HepG2 (cell line): ENCODE data around the gene TBC1D25. TPM values are rescaled to one million over a fixed set of nuclear protein-coding genes. Genes with fewer than 3 reads are reported as not detected.

Experiments
- ATAC-seq: fragments of 200-7000 bp; cut with Tn5 transposase; 3 replicates; pipeline ENCODE4 v1.9.1; 2020; ENCODE audit warnings: mild to moderate bottlenecking, moderate library complexity
- BruUV-seq: library from RNA; stranded (reverse); fragments of 400-500 nt; replicated peaks from 2 replicates; lab custom pipeline; 2021; lab: Mats Ljungman, UMichigan
- CTCF ChIA-PET: fragments of 300-600 bp; formaldehyde crosslinking; extraction: SDS; loops from one replicate; lab custom pipeline; 2021; ENCODE audit warnings: low total read pairs, inconsistent platforms, low intra/inter-chr PET ratio; lab: Yijun Ruan, JAX
- POLR2A ChIA-PET: fragments of 350-600 bp; sonication (Branson Sonifier 250); formaldehyde crosslinking; loops from one replicate; lab custom pipeline; 2020; ENCODE audit warnings: antibody characterized with exemption, inconsistent platforms; lab: Yijun Ruan, JAX
- DNase-seq: peaks from one replicate; pipeline ENCODE4 v3.0.0-alpha.2; 2015; ENCODE audit warnings: low spot score
- FAIRE-seq: peaks from 3 replicates; lab custom pipeline; 2011; peaks lifted over from hg19 to GRCh38; lab: Jason Lieb, UNC
- H2AFZ ChIP-seq: one replicate; pipeline ENCODE4 v1.6.1; 2011; ENCODE audit warnings: low read length, inconsistent platforms
- H3K27ac ChIP-seq: fragments of 300-600 bp; 3 replicates; pipeline ENCODE4 v1.8.0; 2011; ENCODE audit warnings: mixed run types, mild to moderate bottlenecking, mixed read lengths, low read length, inconsistent platforms; ENCODE audit not compliant: insufficient read depth; ENCODE audit errors: extremely low read length
- H3K27me3 ChIP-seq, 2 experiments: fragments of 200-600 bp in 1 of 2; 2 replicates in 1 of 2; 3 replicates in 1 of 2; pipeline versions ENCODE4 v1.6.0 to v1.8.0; 2011; ENCODE audit warnings: low read length in 2 of 2, mild to moderate bottlenecking in 2 of 2, moderate library complexity in 2 of 2, inconsistent platforms in 1 of 2; ENCODE audit not compliant: insufficient read depth in 2 of 2, control insufficient read depth in 1 of 2
- H3K36me3 ChIP-seq, 2 experiments: fragments of 200-600 bp in 1 of 2; replicated peaks in 1 of 2; 2 replicates in 1 of 2; 3 replicates in 1 of 2; pipeline versions ENCODE4 v1.5.1 to v1.8.0; 2011; ENCODE audit warnings: low read length in 2 of 2, inconsistent platforms in 1 of 2; ENCODE audit not compliant: insufficient read depth in 2 of 2, control insufficient read depth in 1 of 2
- H3K4me1 ChIP-seq: 2 replicates; pipeline ENCODE4 v1.5.1; 2012; ENCODE audit warnings: low read length, inconsistent platforms; ENCODE audit not compliant: insufficient read depth
- H3K4me2 ChIP-seq: 2 replicates; pipeline ENCODE4 v1.6.0; 2011; ENCODE audit warnings: low read depth, low read length, inconsistent platforms
- H3K4me3 ChIP-seq, 3 experiments: fragments of 200-600 bp in 1 of 3; sonication (generic), shearing (Covaris generic) in 1 of 3; replicated peaks in 1 of 3; 2 replicates each; pipeline ENCODE4 v1.5.1; 2011 to 2016; ENCODE audit warnings: low read length in 3 of 3, inconsistent platforms in 2 of 3, low read depth in 2 of 3, mild to moderate bottlenecking in 2 of 3, control low read depth in 1 of 3, mixed read lengths in 1 of 3; ENCODE audit not compliant: insufficient read depth in 1 of 3
- H3K79me2 ChIP-seq: one replicate; pipeline ENCODE4 v1.6.1; 2011; ENCODE audit warnings: low read length, inconsistent platforms; ENCODE audit not compliant: insufficient read depth
- H3K9ac ChIP-seq: 2 replicates; pipeline ENCODE4 v1.6.0; 2011; ENCODE audit warnings: mild to moderate bottlenecking, low read depth, low read length, inconsistent platforms; ENCODE audit not compliant: insufficient read depth
- H3K9me3 ChIP-seq: 2 replicates; pipeline ENCODE4 v1.5.1; 2012; ENCODE audit warnings: mild to moderate bottlenecking, low read length
- H4K20me1 ChIP-seq: 2 replicates; pipeline ENCODE4 v1.6.0; 2011; ENCODE audit warnings: inconsistent platforms, mild to moderate bottlenecking, low read length, moderate library complexity; ENCODE audit not compliant: insufficient read depth
- TFDP1 ChIP-seq: IDR thresholded peaks from 2 replicates; pipeline ENCODE4 v1.6.1; 2016; ENCODE audit warnings: missing compliant biosample characterization, missing genetic modification reagents, borderline replicate concordance
- ZNF710 ChIP-seq: sonication (generic); formaldehyde crosslinking; IDR thresholded peaks from 2 replicates; pipeline ENCODE4 v1.5.0; 2020; ENCODE audit warnings: mild to moderate bottlenecking, missing genetic modification reagents, borderline replicate concordance
- WGBS: methylation state at CpG from one replicate; pipeline ENCODE4 v1.1.6; 2017; ENCODE audit warnings: low lambda C conversion rate; 5-methylcytosine and 5-hydroxymethylcytosine counted together
- in situ Hi-C: cut with HindIII; loops from 2 replicates; pipeline ENCODE4 v1.10.0; 2017; ENCODE audit warnings: low pct_unique_long_range_greater_than_20kb; ENCODE audit not compliant: extremely low pct_ligation_motif_present
- intact Hi-C: fragments of 100-400 bp; cut with micrococcal nuclease; formaldehyde crosslinking; loops from one replicate; pipeline ENCODE4 v1.10.0; 2022; ENCODE audit not compliant: unreplicated experiment
- polyA plus RNA-seq, 8 experiments: library from polyadenylated mRNA; depleted of rRNA in 3 of 8; stranded (reverse) in 7 of 8; unstranded in 1 of 8; fragments of >200 nt; fragmentation: Illumina TruSeq in 4 of 8; extraction: Trizol in 4 of 8; gene quantifications; 2 replicates each; pipeline versions ENCODE4 v1.2.1 to v1.2.3, GENCODE V29; 2011 to 2016; ENCODE audit warnings: low read depth in 4 of 8, missing spikeins in 1 of 8, mixed read lengths in 1 of 8; ENCODE audit not compliant: insufficient read depth in 1 of 8
- total RNA-seq, 5 experiments: library from RNA; depleted of rRNA; stranded (reverse); fragments of >200 nt; fragmentation: Illumina TruSeq; extraction: Trizol; gene quantifications; 2 replicates each; pipeline ENCODE4 v1.2.3, GENCODE V29; 2016; ENCODE audit warnings: low read depth in 1 of 5
- TF ChIP-seq, protein P1 (sequence below): sonication (generic); formaldehyde crosslinking; IDR thresholded peaks from 2 replicates; pipeline ENCODE4 v1.8.0; 2022; ENCODE audit warnings: missing genetic modification reagents, low read depth, mild to moderate bottlenecking, borderline replicate concordance
- TF ChIP-seq, protein P2 (sequence below): sonication (generic); formaldehyde crosslinking; IDR thresholded peaks from 2 replicates; pipeline ENCODE4 v1.8.0; 2022; ENCODE audit warnings: missing genetic modification reagents, mild to moderate bottlenecking, moderate library complexity, borderline replicate concordance

Gene TBC1D25
- total and polyA plus RNA-seq, 2 of the 13 experiments (the other 11 are each of a cell fraction or from before 2014, with no cell fraction given) = 3.5 to 4.7 TPM

- TF ChIP-seq, protein P1, sequence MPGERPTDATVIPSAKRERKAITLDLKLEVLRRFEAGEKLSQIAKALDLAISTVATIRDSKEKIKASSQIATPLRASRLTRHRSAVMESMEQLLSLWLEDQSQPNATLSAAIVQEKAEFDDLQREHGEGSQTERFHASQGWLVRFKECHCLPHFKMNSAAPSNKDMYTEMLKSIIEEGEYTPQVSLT (CRISPR knock-in tag) = no peak
- TF ChIP-seq, protein P2, sequence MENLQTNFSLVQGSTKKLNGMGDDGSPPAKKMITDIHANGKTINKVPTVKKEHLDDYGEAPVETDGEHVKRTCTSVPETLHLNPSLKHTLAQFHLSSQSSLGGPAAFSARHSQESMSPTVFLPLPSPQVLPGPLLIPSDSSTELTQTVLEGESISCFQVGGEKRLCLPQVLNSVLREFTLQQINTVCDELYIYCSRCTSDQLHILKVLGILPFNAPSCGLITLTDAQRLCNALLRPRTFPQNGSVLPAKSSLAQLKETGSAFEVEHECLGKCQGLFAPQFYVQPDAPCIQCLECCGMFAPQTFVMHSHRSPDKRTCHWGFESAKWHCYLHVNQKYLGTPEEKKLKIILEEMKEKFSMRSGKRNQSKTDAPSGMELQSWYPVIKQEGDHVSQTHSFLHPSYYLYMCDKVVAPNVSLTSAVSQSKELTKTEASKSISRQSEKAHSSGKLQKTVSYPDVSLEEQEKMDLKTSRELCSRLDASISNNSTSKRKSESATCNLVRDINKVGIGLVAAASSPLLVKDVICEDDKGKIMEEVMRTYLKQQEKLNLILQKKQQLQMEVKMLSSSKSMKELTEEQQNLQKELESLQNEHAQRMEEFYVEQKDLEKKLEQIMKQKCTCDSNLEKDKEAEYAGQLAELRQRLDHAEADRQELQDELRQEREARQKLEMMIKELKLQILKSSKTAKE = no peak
- TF ChIP-seq ZNF710 = no peak
- TF ChIP-seq, all 625 proteins: peak for 0
Observed at GRCh38 chrX:48600226-48600625, 60.7 kb downstream of the TBC1D25 start (continued).

DNA sequence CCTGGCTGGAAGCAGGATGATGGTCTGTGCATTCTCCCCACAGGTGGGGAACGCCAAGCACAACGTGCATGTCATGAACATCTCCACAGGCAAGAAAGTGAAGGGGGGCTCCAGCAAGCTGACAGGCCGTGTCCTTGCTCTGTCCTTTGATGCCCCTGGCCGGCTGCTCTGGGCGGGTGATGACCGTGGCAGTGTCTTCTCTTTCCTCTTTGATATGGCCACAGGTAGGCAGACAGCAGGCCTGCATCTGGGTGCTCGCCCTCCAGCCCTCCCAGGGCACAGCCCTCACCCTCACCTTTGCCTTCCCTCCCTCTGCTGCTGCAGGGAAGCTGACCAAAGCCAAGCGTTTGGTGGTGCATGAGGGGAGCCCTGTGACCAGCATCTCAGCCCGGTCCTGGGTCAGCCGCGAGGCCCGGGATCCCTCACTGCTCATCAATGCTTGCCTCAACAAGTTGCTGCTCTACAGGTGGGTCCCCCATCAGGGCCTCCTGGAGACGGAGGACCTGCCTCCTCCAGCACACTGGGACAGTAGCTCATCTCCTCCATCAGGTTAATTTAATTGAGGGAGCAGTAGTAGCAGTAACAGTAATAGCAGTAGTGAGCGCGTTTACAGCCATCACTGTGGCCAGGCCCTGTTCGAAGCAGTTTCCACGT lies 62.4 kb downstream of the TBC1D25 start:
- H3K27ac ChIP-seq = no peak overlapping the region
- no peak overlapping the region for H3K4me3 ChIP-seq
- peaks cover 9% of the 10 kb centered on the region for H3K4me1 ChIP-seq
- intact Hi-C loops (no loop called here), in situ Hi-C loops (no loop called here)
- no peaks in the 10 kb centered on the region for H3K79me2 ChIP-seq
- peaks cover 2 to 5% of the 10 kb centered on the region in 2 experiments; a peak in 3 of 5 replicates for H3K36me3 ChIP-seq
- no TSS peak for BruUV-seq
- 75% methylated on average over 4 of the region's 17 CpGs for WGBS
- ATAC-seq (no peak), DNase-seq (no peak), FAIRE-seq (no peak)
- H3K27me3 ChIP-seq = no peaks in the 10 kb centered on the region
- no peak for TF ChIP-seq TFDP1 (CRISPR knock-in tag)
- H3K9me3 ChIP-seq = no peaks in the 10 kb centered on the region
- ChIA-PET POLR2A (no interaction called here), CTCF (no interaction called here)
- no peak overlapping the region for H3K9ac ChIP-seq
- no peak overlapping the region for H3K4me2 ChIP-seq
- H2AFZ ChIP-seq = no peak overlapping the region
- no peaks in the 10 kb centered on the region for H4K20me1 ChIP-seq
